Measurements from ENCODE around the gene NOL8.

NOL8 gene

DNA sequence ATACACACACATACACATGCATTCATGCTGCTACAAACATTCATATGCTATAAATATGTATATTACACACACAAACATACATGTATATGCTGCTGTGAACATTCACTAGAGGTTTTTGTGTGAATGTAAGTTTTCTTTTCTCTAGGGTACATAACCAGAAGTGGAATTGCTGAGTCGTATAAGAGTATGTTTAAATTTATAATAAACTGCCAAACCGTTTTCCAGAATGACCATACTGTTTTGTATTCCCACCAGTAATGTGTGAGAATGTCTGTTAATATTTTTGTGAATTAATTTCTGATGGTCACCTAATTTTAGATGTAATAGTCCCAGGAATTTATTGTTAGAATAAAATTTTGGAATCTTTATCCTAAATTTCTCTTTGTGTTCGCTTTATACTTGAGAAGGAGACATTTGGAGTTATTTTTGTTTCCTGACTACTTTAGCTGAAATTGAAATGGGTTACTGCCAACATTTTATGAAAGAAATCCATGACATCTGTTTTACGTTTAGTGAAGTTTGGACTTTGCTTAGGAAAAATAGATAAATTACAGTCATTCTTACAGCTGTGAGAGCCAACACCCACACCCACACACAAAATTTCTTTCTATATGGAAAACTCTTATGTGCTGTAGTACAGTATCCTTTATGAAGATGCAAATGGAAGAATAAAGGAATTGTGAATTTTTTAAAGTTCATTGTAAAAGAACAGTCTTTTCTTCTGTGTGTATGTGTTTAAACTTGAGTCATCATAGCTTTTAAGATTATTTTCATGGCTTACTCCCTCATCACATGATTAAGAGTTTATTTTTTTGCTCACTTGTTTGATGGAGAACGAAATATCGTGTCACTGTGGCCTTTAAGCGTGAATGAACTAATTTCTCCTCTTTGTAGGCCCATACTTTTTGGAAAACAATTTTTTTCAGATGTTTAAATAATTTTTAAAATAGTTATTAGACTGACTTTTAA lies 24.9 kb upstream of the NOL8 start:
- peak; percentile 48 for DNase-seq (ENCODE audit: low read depth, low spot score)
- H3K9me3 ChIP-seq (ENCODE audit: low read depth, low read length) = no peaks in the 10 kb centered on the region
- TF ChIP-seq FOXP2 (optimal IDR thresholded peaks at IDR 0.05; ENCODE audit: control extremely low read depth, extremely low read length, insufficient read depth) (no peak), POLR2AphosphoS5 (IDR thresholded peaks at IDR 0.05; ENCODE audit: borderline replicate concordance, low read depth, low read length) (no peak), EZH2 (IDR thresholded peaks at IDR 0.05) (no peak)
- H3K4me3 ChIP-seq = peak overlapping the region; percentile 69
- peaks cover 14% of the 10 kb centered on the region for H3K36me3 ChIP-seq (ENCODE audit: insufficient read depth, low read length)
- peak overlapping the region; percentile 69 for H3K9ac ChIP-seq (ENCODE audit: insufficient read length)
- H3K27ac ChIP-seq = peak overlapping the region; percentile 99

DNA sequence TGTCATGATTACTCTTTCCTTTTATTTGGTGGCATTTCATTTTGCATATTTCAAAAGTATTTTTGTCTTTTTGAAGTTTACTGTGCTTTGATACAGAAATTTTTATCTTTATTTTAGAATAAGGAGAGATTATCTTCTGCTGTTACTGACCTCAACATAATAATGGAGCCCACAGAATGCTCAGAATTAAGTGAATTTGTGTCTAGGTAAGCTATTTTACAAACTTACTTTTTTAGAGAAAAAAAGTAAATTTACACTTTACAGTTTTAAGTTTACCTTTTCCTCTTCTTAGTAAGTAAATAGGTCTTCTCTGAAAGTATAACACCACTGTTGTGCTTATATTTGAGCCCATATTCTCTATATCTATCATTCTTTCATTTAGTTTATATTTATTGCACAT lies 20.4 kb upstream of the NOL8 start:
- DNase-seq (ENCODE audit: low read depth, low spot score) = no peak
- peaks cover 14% of the 10 kb centered on the region for H3K36me3 ChIP-seq (ENCODE audit: insufficient read depth, low read length)
- H3K4me3 ChIP-seq = no peak overlapping the region
- no peak for TF ChIP-seq POLR2AphosphoS5 (IDR thresholded peaks at IDR 0.05; ENCODE audit: borderline replicate concordance, low read depth, low read length)
- no peak for TF ChIP-seq FOXP2 (optimal IDR thresholded peaks at IDR 0.05; ENCODE audit: control extremely low read depth, extremely low read length, insufficient read depth)
- TF ChIP-seq EZH2 (IDR thresholded peaks at IDR 0.05) = no peak
- no peak overlapping the region for H3K9ac ChIP-seq (ENCODE audit: insufficient read length)
- no peaks in the 10 kb centered on the region for H3K9me3 ChIP-seq (ENCODE audit: low read depth, low read length)
- no peak overlapping the region for H3K27ac ChIP-seq

DNA sequence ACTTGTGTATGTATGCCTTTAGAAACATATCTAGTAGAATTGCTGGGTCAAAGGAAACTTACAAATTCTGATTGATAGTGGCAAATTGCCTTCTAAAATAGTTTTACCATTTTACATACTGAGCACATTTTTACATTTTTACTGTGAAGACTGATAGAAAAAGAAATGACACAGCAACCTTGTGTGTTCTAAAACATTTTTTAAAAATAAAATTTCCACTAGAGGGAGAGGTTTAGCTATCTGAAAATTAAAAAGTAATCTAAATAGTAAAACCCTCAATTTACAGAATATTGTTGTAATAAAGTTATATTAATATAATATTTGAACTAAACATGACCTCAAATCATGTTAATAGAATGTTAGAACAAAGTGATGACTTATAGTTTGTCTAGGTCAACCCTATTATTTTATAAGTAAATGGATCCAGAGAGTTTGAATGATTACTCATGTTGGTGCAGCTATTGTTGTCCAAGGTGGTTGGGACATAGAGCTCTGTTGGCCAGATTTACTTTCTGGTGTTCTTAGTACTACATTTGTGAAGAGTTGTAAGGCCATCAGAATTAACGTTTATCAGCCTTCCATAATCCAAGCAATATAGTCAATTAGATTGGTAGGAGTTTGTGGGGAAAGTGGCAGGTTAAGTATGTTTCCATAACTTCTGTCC lies 17.8 kb upstream of the NOL8 start:
- no peak for DNase-seq (ENCODE audit: low read depth, low spot score)
- TF ChIP-seq FOXP2 (optimal IDR thresholded peaks at IDR 0.05; ENCODE audit: control extremely low read depth, extremely low read length, insufficient read depth) = no peak
- no peak for TF ChIP-seq POLR2AphosphoS5 (IDR thresholded peaks at IDR 0.05; ENCODE audit: borderline replicate concordance, low read depth, low read length)
- no peak for TF ChIP-seq EZH2 (IDR thresholded peaks at IDR 0.05)
- H3K27ac ChIP-seq = no peak overlapping the region; the same call in 1 of the 2 replicates
- no peak overlapping the region for H3K4me3 ChIP-seq
- H3K9ac ChIP-seq (ENCODE audit: insufficient read length) = no peak overlapping the region
- H3K9me3 ChIP-seq (ENCODE audit: low read depth, low read length) = no peaks in the 10 kb centered on the region
- H3K36me3 ChIP-seq (ENCODE audit: insufficient read depth, low read length) = peaks cover 24% of the 10 kb centered on the region

DNA sequence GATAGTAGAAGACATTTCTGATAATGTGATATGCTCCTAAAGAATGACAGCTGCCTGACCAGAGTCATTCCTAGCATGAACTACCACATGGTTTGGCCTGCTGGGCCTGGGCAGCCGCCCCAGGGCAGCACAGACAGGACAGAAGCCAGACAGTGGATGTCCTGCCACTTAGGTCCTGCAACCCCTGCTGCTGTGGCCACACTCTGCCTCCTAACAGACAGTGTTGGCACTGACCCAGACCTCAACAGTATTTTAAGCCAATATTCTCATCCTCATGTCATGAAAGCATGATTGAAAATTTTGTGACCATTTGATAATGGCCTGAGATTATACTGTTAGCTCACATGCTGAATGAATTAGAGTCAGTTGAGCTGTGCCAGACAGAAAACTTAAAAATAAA lies 16.4 kb upstream of the NOL8 start:
- TF ChIP-seq FOXP2 (optimal IDR thresholded peaks at IDR 0.05; ENCODE audit: control extremely low read depth, extremely low read length, insufficient read depth) (no peak), EZH2 (IDR thresholded peaks at IDR 0.05) (no peak), POLR2AphosphoS5 (IDR thresholded peaks at IDR 0.05; ENCODE audit: borderline replicate concordance, low read depth, low read length) (no peak)
- H3K36me3 ChIP-seq (ENCODE audit: insufficient read depth, low read length) = peaks cover 27% of the 10 kb centered on the region
- no peak overlapping the region for H3K4me3 ChIP-seq
- no peak overlapping the region for H3K27ac ChIP-seq
- H3K9me3 ChIP-seq (ENCODE audit: low read depth, low read length) = no peaks in the 10 kb centered on the region
- DNase-seq (ENCODE audit: low read depth, low spot score) = no peak
- no peak overlapping the region for H3K9ac ChIP-seq (ENCODE audit: insufficient read length)

DNA sequence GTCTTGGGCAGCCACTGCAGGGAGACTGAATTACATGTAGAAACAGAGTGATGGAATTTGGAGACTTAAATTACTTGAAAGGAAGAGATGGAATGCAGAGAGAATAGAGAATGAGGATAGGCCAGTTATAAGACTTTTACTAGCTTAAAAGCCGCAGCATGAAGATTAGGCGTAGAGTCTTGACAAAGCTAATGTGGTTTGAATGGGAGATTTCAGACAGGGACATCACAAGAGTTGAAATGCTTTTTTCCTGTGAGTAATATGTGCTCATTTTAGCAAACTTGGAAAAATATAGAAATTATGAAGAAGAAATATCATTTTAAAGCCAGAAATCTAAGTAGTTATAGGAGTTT lies 8.1 kb upstream of the NOL8 start:
- Histone ChIP-seq H3K27ac (no peak overlapping the region), H3K9me3 (ENCODE audit: low read depth, low read length) (no peaks in the 10 kb centered on the region), H3K4me3 (no peak overlapping the region), H3K36me3 (ENCODE audit: insufficient read depth, low read length) (peaks cover 16% of the 10 kb centered on the region; the same call in 1 of the 2 replicates), H3K9ac (ENCODE audit: insufficient read length) (no peak overlapping the region)
- TF ChIP-seq FOXP2 (optimal IDR thresholded peaks at IDR 0.05; ENCODE audit: control extremely low read depth, extremely low read length, insufficient read depth) (no peak), EZH2 (IDR thresholded peaks at IDR 0.05) (no peak), POLR2AphosphoS5 (IDR thresholded peaks at IDR 0.05; ENCODE audit: borderline replicate concordance, low read depth, low read length) (no peak)
- no peak for DNase-seq (ENCODE audit: low read depth, low spot score)

DNA sequence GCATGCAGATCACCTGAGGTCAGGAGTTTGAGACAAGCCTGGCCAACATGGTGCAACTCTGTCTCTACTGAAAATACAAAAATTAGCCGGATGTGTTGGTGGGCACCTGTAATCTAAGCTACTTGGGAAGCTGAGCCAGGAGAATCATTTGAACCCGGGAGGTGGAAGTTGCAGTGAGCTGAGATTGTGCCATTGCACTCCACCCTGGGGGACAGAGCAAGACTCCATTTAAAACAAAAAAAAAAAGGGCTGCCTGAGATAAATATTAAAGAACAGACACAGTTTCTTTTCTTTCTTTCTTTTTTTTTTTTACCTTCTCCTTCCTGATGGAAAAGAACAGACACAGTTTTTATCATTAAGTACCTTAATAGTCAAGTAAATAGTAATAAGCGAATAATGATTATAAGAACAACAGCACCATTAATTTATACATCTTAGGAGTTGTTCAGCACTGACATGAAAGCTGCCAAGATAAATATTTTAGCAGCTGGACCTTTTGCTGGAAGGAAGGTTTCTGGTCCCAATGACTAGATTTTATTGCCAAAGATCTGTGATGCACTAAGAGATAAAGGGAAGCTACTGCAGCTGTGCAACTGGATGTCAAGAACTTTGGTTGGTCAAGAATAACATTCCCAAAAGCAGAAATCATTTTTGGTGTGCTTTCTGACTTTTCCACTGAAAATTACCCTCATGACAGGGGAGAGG lies 7.6 kb upstream of the NOL8 start:
- H3K36me3 ChIP-seq (ENCODE audit: insufficient read depth, low read length) = peaks cover 15% of the 10 kb centered on the region; the same call in 1 of the 2 replicates
- no peak for DNase-seq (ENCODE audit: low read depth, low spot score)
- H3K9ac ChIP-seq (ENCODE audit: insufficient read length) = no peak overlapping the region
- TF ChIP-seq EZH2 (IDR thresholded peaks at IDR 0.05) (no peak), FOXP2 (optimal IDR thresholded peaks at IDR 0.05; ENCODE audit: control extremely low read depth, extremely low read length, insufficient read depth) (no peak), POLR2AphosphoS5 (IDR thresholded peaks at IDR 0.05; ENCODE audit: borderline replicate concordance, low read depth, low read length) (no peak)
- H3K4me3 ChIP-seq = no peak overlapping the region
- H3K27ac ChIP-seq = no peak overlapping the region
- no peaks in the 10 kb centered on the region for H3K9me3 ChIP-seq (ENCODE audit: low read depth, low read length)

DNA sequence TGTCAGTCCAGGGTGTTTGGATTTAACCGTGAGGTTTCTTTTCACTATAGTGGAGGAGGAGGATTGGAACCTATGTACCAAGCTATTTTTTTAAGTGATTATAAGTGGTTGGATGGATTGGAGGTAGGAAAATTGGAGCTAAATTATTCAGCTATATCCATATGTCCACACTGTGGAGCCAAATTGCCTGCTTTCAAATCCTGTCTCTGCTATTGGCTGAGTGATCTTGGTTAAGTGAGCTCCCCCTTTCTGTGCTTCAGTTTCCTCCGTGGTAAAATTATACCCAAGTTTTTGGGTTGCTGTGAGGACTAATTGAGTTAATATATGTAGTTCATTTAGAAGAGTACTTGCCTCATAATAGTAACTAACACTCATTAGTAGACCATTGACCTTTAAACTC lies 3.1 kb upstream of the NOL8 start:
- Histone ChIP-seq H3K9me3 (ENCODE audit: low read depth, low read length) (no peaks in the 10 kb centered on the region), H3K9ac (ENCODE audit: insufficient read length) (peak overlapping the region; percentile 11), H3K4me3 (no peak overlapping the region), H3K36me3 (ENCODE audit: insufficient read depth, low read length) (peaks cover under 1% of the 10 kb centered on the region), H3K27ac (no peak overlapping the region)
- TF ChIP-seq FOXP2 (optimal IDR thresholded peaks at IDR 0.05; ENCODE audit: control extremely low read depth, extremely low read length, insufficient read depth) (no peak), EZH2 (IDR thresholded peaks at IDR 0.05) (no peak), POLR2AphosphoS5 (IDR thresholded peaks at IDR 0.05; ENCODE audit: borderline replicate concordance, low read depth, low read length) (no peak)
- DNase-seq (ENCODE audit: low read depth, low spot score) = no peak
